ENCODE measurements around the gene RBM33.

GRCh38 chr7:155685791-155686160 is 41.3 kb downstream of the RBM33 start:
- no peak for TF ChIP-seq TARDBP (IDR thresholded peaks at IDR 0.05)
- TF ChIP-seq HDGF (IDR thresholded peaks at IDR 0.05; ENCODE audit: borderline replicate concordance): no peak
- TF ChIP-seq NFRKB (IDR thresholded peaks at IDR 0.05): no peak
- no peak for TF ChIP-seq ELF4 (IDR thresholded peaks at IDR 0.05)
- TF ChIP-seq ARNT (IDR thresholded peaks at IDR 0.05): no peak
